ENCODE measurements around the gene OSBPL3. TPM values are rescaled to one million over a fixed set of nuclear protein-coding genes. Genes with fewer than 3 reads are reported as not detected.

Gene OSBPL3
- total and polyA plus RNA-seq, 2 donors (not counting 1 experiment from before 2014, with no cell fraction given): 22.7 to 70.2 TPM

DNA sequence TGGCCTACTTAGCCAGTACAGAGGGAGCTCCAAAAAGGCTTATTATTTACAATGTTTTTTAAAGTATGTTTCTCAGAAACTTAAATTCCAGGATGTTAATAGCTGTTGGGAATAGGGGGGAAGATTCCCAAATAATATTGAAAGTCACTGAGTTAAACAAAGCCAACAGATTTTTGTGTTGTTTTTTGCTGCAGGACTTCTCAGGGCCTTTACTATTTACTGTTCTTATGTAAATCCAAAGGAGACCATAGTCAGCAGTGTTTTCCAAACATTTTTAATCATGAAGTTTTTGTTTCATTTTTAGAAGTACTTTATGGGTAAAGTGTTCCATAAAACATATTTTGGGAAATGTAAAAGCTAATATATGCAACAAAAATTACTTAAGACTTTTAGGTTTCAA lies 122.4 kb downstream of the OSBPL3 start:
- H4K20me1 ChIP-seq (ENCODE audit: control insufficient read depth, extremely low read depth, insufficient read depth, low read length): no peaks in the 10 kb centered on the region
- no peak overlapping the region for H3K4me2 ChIP-seq (ENCODE audit: extremely low read depth, insufficient read depth, low read length)
- H3K9me3 ChIP-seq (ENCODE audit: control insufficient read depth, insufficient read depth, low read depth, low read length): no peaks in the 10 kb centered on the region
- H3K27ac ChIP-seq (ENCODE audit: insufficient read depth, low read length): no peak overlapping the region
- TF ChIP-seq, protein P1, sequence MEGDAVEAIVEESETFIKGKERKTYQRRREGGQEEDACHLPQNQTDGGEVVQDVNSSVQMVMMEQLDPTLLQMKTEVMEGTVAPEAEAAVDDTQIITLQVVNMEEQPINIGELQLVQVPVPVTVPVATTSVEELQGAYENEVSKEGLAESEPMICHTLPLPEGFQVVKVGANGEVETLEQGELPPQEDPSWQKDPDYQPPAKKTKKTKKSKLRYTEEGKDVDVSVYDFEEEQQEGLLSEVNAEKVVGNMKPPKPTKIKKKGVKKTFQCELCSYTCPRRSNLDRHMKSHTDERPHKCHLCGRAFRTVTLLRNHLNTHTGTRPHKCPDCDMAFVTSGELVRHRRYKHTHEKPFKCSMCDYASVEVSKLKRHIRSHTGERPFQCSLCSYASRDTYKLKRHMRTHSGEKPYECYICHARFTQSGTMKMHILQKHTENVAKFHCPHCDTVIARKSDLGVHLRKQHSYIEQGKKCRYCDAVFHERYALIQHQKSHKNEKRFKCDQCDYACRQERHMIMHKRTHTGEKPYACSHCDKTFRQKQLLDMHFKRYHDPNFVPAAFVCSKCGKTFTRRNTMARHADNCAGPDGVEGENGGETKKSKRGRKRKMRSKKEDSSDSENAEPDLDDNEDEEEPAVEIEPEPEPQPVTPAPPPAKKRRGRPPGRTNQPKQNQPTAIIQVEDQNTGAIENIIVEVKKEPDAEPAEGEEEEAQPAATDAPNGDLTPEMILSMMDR (conservative IDR thresholded peaks at IDR 0.05 in 1 of 2, IDR thresholded peaks at IDR 0.05 in 1 of 2; ENCODE audit: low read depth in 1 of 2, low read length in 2 of 2): no peak
- no peak for TF ChIP-seq EZH2 (IDR thresholded peaks at IDR 0.05; ENCODE audit: low read length, missing control alignments)
- DNase-seq (ENCODE audit: low read depth in 2 of 2): no peak
- H3K4me1 ChIP-seq (ENCODE audit: control insufficient read depth, extremely low read depth, insufficient read depth, low read length): no peaks in the 10 kb centered on the region
- no peaks in the 10 kb centered on the region for H3K79me2 ChIP-seq (ENCODE audit: control insufficient read depth, insufficient read depth, low read length)
- no peaks in the 10 kb centered on the region for H3K27me3 ChIP-seq (ENCODE audit: control insufficient read depth, insufficient read depth, low read length)
- H3K9ac ChIP-seq (ENCODE audit: insufficient read depth, low read length): no peak overlapping the region
- H3K4me3 ChIP-seq (replicated peaks in 1 of 4; ENCODE audit: control extremely low read depth in 1 of 4, insufficient read depth in 1 of 4, low read depth in 3 of 4, low read length in 4 of 4): no peak overlapping the region
- peaks cover 7% of the 10 kb centered on the region for H3K36me3 ChIP-seq (ENCODE audit: control insufficient read depth, insufficient read depth, low read length)
- no peak overlapping the region for H2AFZ ChIP-seq (ENCODE audit: low read length)

DNA sequence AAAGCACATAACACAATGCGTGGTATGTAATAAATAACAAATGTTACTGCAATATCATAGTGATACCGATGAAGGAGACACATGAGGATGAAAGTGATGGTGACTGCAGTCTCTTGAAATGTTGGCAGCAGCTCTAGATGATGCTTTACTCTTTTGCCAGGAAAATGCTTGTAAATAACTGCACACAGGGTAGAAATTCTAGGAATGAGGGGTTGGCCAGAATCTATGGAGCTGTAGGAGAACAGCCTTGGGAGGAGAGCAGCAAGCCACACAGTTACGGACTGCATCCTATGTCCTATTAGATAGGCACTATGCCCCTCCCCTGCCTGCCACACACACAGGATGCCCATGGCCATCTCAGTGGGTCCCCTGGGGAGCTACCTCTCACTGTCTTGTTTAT lies 125.1 kb downstream of the OSBPL3 start:
- no peaks in the 10 kb centered on the region for H3K27me3 ChIP-seq (ENCODE audit: control insufficient read depth, insufficient read depth, low read length)
- no peak for TF ChIP-seq EZH2 (IDR thresholded peaks at IDR 0.05; ENCODE audit: low read length, missing control alignments)
- TF ChIP-seq, protein P1 (conservative IDR thresholded peaks at IDR 0.05 in 1 of 2, IDR thresholded peaks at IDR 0.05 in 1 of 2; ENCODE audit: low read depth in 1 of 2, low read length in 2 of 2): no peak
- H3K36me3 ChIP-seq (ENCODE audit: control insufficient read depth, insufficient read depth, low read length): peaks cover 10% of the 10 kb centered on the region
- no peaks in the 10 kb centered on the region for H3K79me2 ChIP-seq (ENCODE audit: control insufficient read depth, insufficient read depth, low read length)
- peaks cover 3% of the 10 kb centered on the region for H3K4me1 ChIP-seq (ENCODE audit: control insufficient read depth, extremely low read depth, insufficient read depth, low read length)
- H3K4me3 ChIP-seq (replicated peaks in 1 of 4; ENCODE audit: control extremely low read depth in 1 of 4, insufficient read depth in 1 of 4, low read depth in 3 of 4, low read length in 4 of 4): no peak overlapping the region
- H3K9ac ChIP-seq (ENCODE audit: insufficient read depth, low read length): no peak overlapping the region
- no peak overlapping the region for H3K4me2 ChIP-seq (ENCODE audit: extremely low read depth, insufficient read depth, low read length)
- no peak overlapping the region for H3K27ac ChIP-seq (ENCODE audit: insufficient read depth, low read length)
- no peaks in the 10 kb centered on the region for H4K20me1 ChIP-seq (ENCODE audit: control insufficient read depth, extremely low read depth, insufficient read depth, low read length)
- H2AFZ ChIP-seq (ENCODE audit: low read length): no peak overlapping the region
- no peaks in the 10 kb centered on the region for H3K9me3 ChIP-seq (ENCODE audit: control insufficient read depth, insufficient read depth, low read depth, low read length)
- peak in 1 of 2 donors; percentile 59 for DNase-seq (ENCODE audit: low read depth in 2 of 2)

DNA sequence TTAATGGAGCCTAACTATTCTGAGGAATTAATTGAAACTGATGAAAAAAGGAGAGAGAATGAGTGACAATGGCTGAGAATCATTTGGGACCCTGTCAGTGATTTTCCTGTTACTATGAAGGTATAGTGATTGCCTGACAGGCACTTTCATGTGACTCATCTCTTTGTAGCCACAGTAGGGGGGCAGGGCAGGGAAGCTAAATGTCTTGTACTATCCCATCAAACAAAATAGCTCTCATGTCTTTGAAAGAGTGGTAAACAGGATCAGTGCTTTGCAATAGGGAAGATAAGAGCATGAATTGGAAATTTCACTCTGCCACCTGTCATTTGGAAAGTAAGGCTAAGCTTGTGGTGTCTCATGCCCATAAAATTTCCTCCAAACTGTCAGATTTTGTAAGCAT lies 128.2 kb downstream of the OSBPL3 start:
- no peaks in the 10 kb centered on the region for H3K79me2 ChIP-seq (ENCODE audit: control insufficient read depth, insufficient read depth, low read length)
- no peak overlapping the region for H3K4me3 ChIP-seq (replicated peaks in 1 of 4; ENCODE audit: control extremely low read depth in 1 of 4, insufficient read depth in 1 of 4, low read depth in 3 of 4, low read length in 4 of 4)
- no peaks in the 10 kb centered on the region for H3K9me3 ChIP-seq (ENCODE audit: control insufficient read depth, insufficient read depth, low read depth, low read length)
- H3K36me3 ChIP-seq (ENCODE audit: control insufficient read depth, insufficient read depth, low read length): peaks cover 7% of the 10 kb centered on the region
- no peaks in the 10 kb centered on the region for H4K20me1 ChIP-seq (ENCODE audit: control insufficient read depth, extremely low read depth, insufficient read depth, low read length)
- DNase-seq (ENCODE audit: low read depth in 2 of 2): peak; percentile 22 to 45
- TF ChIP-seq, protein P1 (conservative IDR thresholded peaks at IDR 0.05 in 1 of 2, IDR thresholded peaks at IDR 0.05 in 1 of 2; ENCODE audit: low read depth in 1 of 2, low read length in 2 of 2): no peak
- no peak for TF ChIP-seq EZH2 (IDR thresholded peaks at IDR 0.05; ENCODE audit: low read length, missing control alignments)
- H3K27me3 ChIP-seq (ENCODE audit: control insufficient read depth, insufficient read depth, low read length): no peaks in the 10 kb centered on the region
- H3K9ac ChIP-seq (ENCODE audit: insufficient read depth, low read length): no peak overlapping the region
- H3K27ac ChIP-seq (ENCODE audit: insufficient read depth, low read length): no peak overlapping the region
- peaks cover 3% of the 10 kb centered on the region for H3K4me1 ChIP-seq (ENCODE audit: control insufficient read depth, extremely low read depth, insufficient read depth, low read length)
- no peak overlapping the region for H2AFZ ChIP-seq (ENCODE audit: low read length)
- no peak overlapping the region for H3K4me2 ChIP-seq (ENCODE audit: extremely low read depth, insufficient read depth, low read length)

Measured in fibroblast of lung (primary cell).